ENCODE data around the gene ZNF157.

GRCh38 chrX:47452112-47452511, 81.7 kb downstream of the ZNF157 start:
- TF ChIP-seq CTCF (IDR thresholded peaks at IDR 0.05; ENCODE audit: low read length), result no peak
- no peak for TF ChIP-seq EZH2 (optimal IDR thresholded peaks at IDR 0.05; ENCODE audit: low read depth, low read length)

All from MM.1S (cell line).